HepG2 (cell line): ENCODE data around the gene PBOV1. TPM values are rescaled to one million over a fixed set of nuclear protein-coding genes. Genes with fewer than 3 reads are reported as not detected.
A peak's percentile ranks its signal among the peaks of the same experiment; 100 is the strongest.

Source experiments
- ATAC-seq: fragments of 200-7000 bp; cut with Tn5 transposase; 3 replicates; pipeline ENCODE4 v1.9.1; 2020; ENCODE audit warnings: mild to moderate bottlenecking, moderate library complexity
- BruUV-seq: library from RNA; stranded (reverse); fragments of 400-500 nt; replicated peaks from 2 replicates; lab custom pipeline; 2021; lab: Mats Ljungman, UMichigan
- CTCF ChIA-PET: fragments of 300-600 bp; formaldehyde crosslinking; extraction: SDS; loops from one replicate; lab custom pipeline; 2021; ENCODE audit warnings: low total read pairs, inconsistent platforms, low intra/inter-chr PET ratio; lab: Yijun Ruan, JAX
- POLR2A ChIA-PET: fragments of 350-600 bp; sonication (Branson Sonifier 250); formaldehyde crosslinking; loops from one replicate; lab custom pipeline; 2020; ENCODE audit warnings: antibody characterized with exemption, inconsistent platforms; lab: Yijun Ruan, JAX
- DNase-seq: peaks from one replicate; pipeline ENCODE4 v3.0.0-alpha.2; 2015; ENCODE audit warnings: low spot score
- FAIRE-seq: peaks from 3 replicates; lab custom pipeline; 2011; peaks lifted over from hg19 to GRCh38; lab: Jason Lieb, UNC
- H2AFZ ChIP-seq: one replicate; pipeline ENCODE4 v1.6.1; 2011; ENCODE audit warnings: low read length, inconsistent platforms
- H3K27ac ChIP-seq: fragments of 300-600 bp; 3 replicates; pipeline ENCODE4 v1.8.0; 2011; ENCODE audit warnings: mixed run types, mild to moderate bottlenecking, mixed read lengths, low read length, inconsistent platforms; ENCODE audit not compliant: insufficient read depth; ENCODE audit errors: extremely low read length
- H3K27me3 ChIP-seq, 2 experiments: fragments of 200-600 bp in 1 of 2; 2 replicates in 1 of 2; 3 replicates in 1 of 2; pipeline versions ENCODE4 v1.6.0 to v1.8.0; 2011; ENCODE audit warnings: low read length in 2 of 2, mild to moderate bottlenecking in 2 of 2, moderate library complexity in 2 of 2, inconsistent platforms in 1 of 2; ENCODE audit not compliant: insufficient read depth in 2 of 2, control insufficient read depth in 1 of 2
- H3K36me3 ChIP-seq, 2 experiments: fragments of 200-600 bp in 1 of 2; replicated peaks in 1 of 2; 2 replicates in 1 of 2; 3 replicates in 1 of 2; pipeline versions ENCODE4 v1.5.1 to v1.8.0; 2011; ENCODE audit warnings: low read length in 2 of 2, inconsistent platforms in 1 of 2; ENCODE audit not compliant: insufficient read depth in 2 of 2, control insufficient read depth in 1 of 2
- H3K4me1 ChIP-seq: 2 replicates; pipeline ENCODE4 v1.5.1; 2012; ENCODE audit warnings: low read length, inconsistent platforms; ENCODE audit not compliant: insufficient read depth
- H3K4me2 ChIP-seq: 2 replicates; pipeline ENCODE4 v1.6.0; 2011; ENCODE audit warnings: low read depth, low read length, inconsistent platforms
- H3K4me3 ChIP-seq, 3 experiments: fragments of 200-600 bp in 1 of 3; sonication (generic), shearing (Covaris generic) in 1 of 3; replicated peaks in 1 of 3; 2 replicates each; pipeline ENCODE4 v1.5.1; 2011 to 2016; ENCODE audit warnings: low read length in 3 of 3, inconsistent platforms in 2 of 3, low read depth in 2 of 3, mild to moderate bottlenecking in 2 of 3, control low read depth in 1 of 3, mixed read lengths in 1 of 3; ENCODE audit not compliant: insufficient read depth in 1 of 3
- H3K79me2 ChIP-seq: one replicate; pipeline ENCODE4 v1.6.1; 2011; ENCODE audit warnings: low read length, inconsistent platforms; ENCODE audit not compliant: insufficient read depth
- H3K9ac ChIP-seq: 2 replicates; pipeline ENCODE4 v1.6.0; 2011; ENCODE audit warnings: mild to moderate bottlenecking, low read depth, low read length, inconsistent platforms; ENCODE audit not compliant: insufficient read depth
- H3K9me3 ChIP-seq: 2 replicates; pipeline ENCODE4 v1.5.1; 2012; ENCODE audit warnings: mild to moderate bottlenecking, low read length
- H4K20me1 ChIP-seq: 2 replicates; pipeline ENCODE4 v1.6.0; 2011; ENCODE audit warnings: inconsistent platforms, mild to moderate bottlenecking, low read length, moderate library complexity; ENCODE audit not compliant: insufficient read depth
- ARID3A ChIP-seq: IDR thresholded peaks from 2 replicates; pipeline ENCODE4 v1.6.1; 2012; ENCODE audit warnings: low read depth, low read length, improper control_type of control experiment
- DDIT3 ChIP-seq: sonication (generic); formaldehyde crosslinking; IDR thresholded peaks from 2 replicates; pipeline ENCODE4 v1.4.0; 2020; ENCODE audit warnings: mild to moderate bottlenecking, missing genetic modification reagents
- FOXA3 ChIP-seq: IDR thresholded peaks from 2 replicates; pipeline ENCODE4 v1.6.1; 2016; ENCODE audit warnings: missing genetic modification reagents, missing compliant biosample characterization
- FOXK1 ChIP-seq: sonication (generic); formaldehyde crosslinking; IDR thresholded peaks from 2 replicates; pipeline ENCODE4 v1.4.0; 2020; ENCODE audit warnings: low read depth, missing genetic modification reagents, borderline replicate concordance
- GFI1 ChIP-seq: sonication (generic); formaldehyde crosslinking; IDR thresholded peaks from 2 replicates; pipeline ENCODE4 v1.5.0; 2020; ENCODE audit warnings: missing genetic modification reagents, mild to moderate bottlenecking, borderline replicate concordance
- IRF2 ChIP-seq: IDR thresholded peaks from 2 replicates; pipeline ENCODE4 v1.6.1; 2018; ENCODE audit warnings: missing genetic modification reagents, missing compliant biosample characterization
- MAX ChIP-seq: IDR thresholded peaks from 2 replicates; pipeline ENCODE4 v1.6.1; 2012; ENCODE audit warnings: inconsistent platforms
- MYNN ChIP-seq: sonication (generic); formaldehyde crosslinking; IDR thresholded peaks from 2 replicates; pipeline ENCODE4 v1.4.0; 2020; ENCODE audit warnings: mild to moderate bottlenecking, low read depth, missing genetic modification reagents
- SP5 ChIP-seq: IDR thresholded peaks from 2 replicates; pipeline ENCODE4 v1.6.1; 2016; ENCODE audit warnings: low read depth, borderline replicate concordance
- TGIF2 ChIP-seq: IDR thresholded peaks from 2 replicates; pipeline ENCODE4 v1.6.1; 2016; ENCODE audit warnings: control low read depth, missing compliant biosample characterization
- TP53 ChIP-seq: sonication (generic); formaldehyde crosslinking; conservative IDR thresholded peaks from 2 replicates; pipeline ENCODE4 v1.4.0; 2020; ENCODE audit warnings: missing genetic modification reagents
- ZBTB46 ChIP-seq: sonication (generic); formaldehyde crosslinking; IDR thresholded peaks from 2 replicates; pipeline ENCODE4 v1.4.0; 2020; ENCODE audit warnings: mild to moderate bottlenecking, missing genetic modification reagents, borderline replicate concordance
- ZBTB7B ChIP-seq: sonication (generic); formaldehyde crosslinking; IDR thresholded peaks from 2 replicates; pipeline ENCODE4 v1.4.0; 2020; ENCODE audit warnings: missing genetic modification reagents
- ZNF224 ChIP-seq: sonication (generic); formaldehyde crosslinking; IDR thresholded peaks from 2 replicates; pipeline ENCODE4 v1.5.0; 2020; ENCODE audit warnings: mild to moderate bottlenecking, missing genetic modification reagents
- ZNF574 ChIP-seq: sonication (generic); formaldehyde crosslinking; IDR thresholded peaks from 2 replicates; pipeline ENCODE4 v1.4.0; 2020; ENCODE audit warnings: missing genetic modification reagents
- ZNF576 ChIP-seq: sonication (generic); formaldehyde crosslinking; IDR thresholded peaks from 2 replicates; pipeline ENCODE4 v1.4.0; 2020; ENCODE audit warnings: mild to moderate bottlenecking, missing genetic modification reagents
- ZNF580 ChIP-seq: IDR thresholded peaks from 2 replicates; pipeline ENCODE4 v1.6.1; 2016; ENCODE audit warnings: low read depth, borderline replicate concordance
- ZNF644 ChIP-seq: IDR thresholded peaks from 2 replicates; pipeline ENCODE4 v1.6.1; 2016; ENCODE audit warnings: low read depth
- ZNF7 ChIP-seq: IDR thresholded peaks from 2 replicates; pipeline ENCODE4 v1.6.1; 2016; ENCODE audit warnings: missing biosample characterization, missing genetic modification reagents
- WGBS: methylation state at CpG from one replicate; pipeline ENCODE4 v1.1.6; 2017; ENCODE audit warnings: low lambda C conversion rate; 5-methylcytosine and 5-hydroxymethylcytosine counted together
- in situ Hi-C: cut with HindIII; loops from 2 replicates; pipeline ENCODE4 v1.10.0; 2017; ENCODE audit warnings: low pct_unique_long_range_greater_than_20kb; ENCODE audit not compliant: extremely low pct_ligation_motif_present
- intact Hi-C: fragments of 100-400 bp; cut with micrococcal nuclease; formaldehyde crosslinking; loops from one replicate; pipeline ENCODE4 v1.10.0; 2022; ENCODE audit not compliant: unreplicated experiment
- polyA plus RNA-seq, 8 experiments: library from polyadenylated mRNA; depleted of rRNA in 3 of 8; stranded (reverse) in 7 of 8; unstranded in 1 of 8; fragments of >200 nt; fragmentation: Illumina TruSeq in 4 of 8; extraction: Trizol in 4 of 8; gene quantifications; 2 replicates each; pipeline versions ENCODE4 v1.2.1 to v1.2.3, GENCODE V29; 2011 to 2016; ENCODE audit warnings: low read depth in 4 of 8, missing spikeins in 1 of 8, mixed read lengths in 1 of 8; ENCODE audit not compliant: insufficient read depth in 1 of 8
- total RNA-seq, 5 experiments: library from RNA; depleted of rRNA; stranded (reverse); fragments of >200 nt; fragmentation: Illumina TruSeq; extraction: Trizol; gene quantifications; 2 replicates each; pipeline ENCODE4 v1.2.3, GENCODE V29; 2016; ENCODE audit warnings: low read depth in 1 of 5

Gene PBOV1
- total and polyA plus RNA-seq, 2 of the 13 experiments (the other 11 are each of a cell fraction or from before 2014, with no cell fraction given), result not detected

- ATAC-seq (peak; percentile 86), DNase-seq (peak; percentile 77), FAIRE-seq (peak; percentile 51)
- no TSS peak for BruUV-seq
- POLR2A ChIA-PET, result no interaction called here
- Histone ChIP-seq H3K36me3 (no peaks in the 10 kb centered on the region; a peak in 1 of 5 replicates), H3K4me3 (no peak overlapping the region; a peak in 1 of 6 replicates), H3K4me2 (peak overlapping the region; percentile 23), H3K9me3 (no peaks in the 10 kb centered on the region), H3K9ac (no peak overlapping the region), H4K20me1 (no peaks in the 10 kb centered on the region), H3K27ac (peak overlapping the region; percentile 24), H3K27me3 (no peaks in the 10 kb centered on the region), H3K79me2 (no peaks in the 10 kb centered on the region), H2AFZ (no peak overlapping the region), H3K4me1 (peaks cover 48% of the 10 kb centered on the region)
- CTCF ChIA-PET, result no interaction called here
- intact Hi-C loops (no loop called here), in situ Hi-C loops (no loop called here)
- 40% methylated on average over 6 of the region's 6 CpGs for WGBS
- TF ChIP-seq MAX (0 out of 2 replicates have a peak, but pooled peaks have one; percentile 32), GFI1 (0 out of 2 replicates have a peak, but pooled peaks have one; percentile 27), TP53 (no peak), ZNF580 (peak; percentile 82; the same call in 1 of the 2 replicates), ZNF576 (CRISPR knock-in tag) (no peak), ZNF224 (CRISPR knock-in tag) (no peak), FOXK1 (CRISPR knock-in tag) (no peak), ARID3A (peak; percentile 61; the same call in 1 of the 2 replicates), ZNF644 (CRISPR knock-in tag) (peak; percentile 94; the same call in 1 of the 2 replicates), DDIT3 (CRISPR knock-in tag) (0 out of 2 replicates have a peak, but pooled peaks have one; percentile 35), MYNN (CRISPR knock-in tag) (no peak), ZBTB7B (CRISPR knock-in tag) (no peak), ZBTB46 (CRISPR knock-in tag) (no peak), ZNF574 (CRISPR knock-in tag) (no peak), IRF2 (peak; percentile 48; the same call in 1 of the 2 replicates), FOXA3 (CRISPR knock-in tag) (peak; percentile 82), TGIF2 (CRISPR knock-in tag) (no peak), ZNF7 (no peak), SP5 (CRISPR knock-in tag) (0 out of 2 replicates have a peak, but pooled peaks have one; percentile 15)
Observed at GRCh38 chr6:138258991-138259390, 40.7 kb upstream of the PBOV1 start.
